KOPT-K1 (cell line): ENCODE measurements around the gene LITAF.

Experiments used
- H3K27ac ChIP-seq: fragments of 200-600 bp; sonication (generic); 2 replicates; pipeline ENCODE4 v1.5.1; 2016; ENCODE audit warnings: antibody characterized with exemption, mild to moderate bottlenecking, low read depth, low read length; ENCODE audit not compliant: poor library complexity, severe bottlenecking
- H3K36me3 ChIP-seq: fragments of 200-600 bp; sonication (generic); 2 replicates; pipeline ENCODE4 v1.5.1; 2017; ENCODE audit warnings: antibody characterized with exemption, mild to moderate bottlenecking, low read length, moderate library complexity; ENCODE audit not compliant: insufficient read depth
- H3K9me3 ChIP-seq: fragments of 200-600 bp; sonication (generic); 2 replicates; pipeline ENCODE4 v1.5.1; 2017; ENCODE audit warnings: antibody characterized with exemption, low read length, mild to moderate bottlenecking; ENCODE audit not compliant: insufficient read depth, poor library complexity, severe bottlenecking

The LITAF gene

DNA sequence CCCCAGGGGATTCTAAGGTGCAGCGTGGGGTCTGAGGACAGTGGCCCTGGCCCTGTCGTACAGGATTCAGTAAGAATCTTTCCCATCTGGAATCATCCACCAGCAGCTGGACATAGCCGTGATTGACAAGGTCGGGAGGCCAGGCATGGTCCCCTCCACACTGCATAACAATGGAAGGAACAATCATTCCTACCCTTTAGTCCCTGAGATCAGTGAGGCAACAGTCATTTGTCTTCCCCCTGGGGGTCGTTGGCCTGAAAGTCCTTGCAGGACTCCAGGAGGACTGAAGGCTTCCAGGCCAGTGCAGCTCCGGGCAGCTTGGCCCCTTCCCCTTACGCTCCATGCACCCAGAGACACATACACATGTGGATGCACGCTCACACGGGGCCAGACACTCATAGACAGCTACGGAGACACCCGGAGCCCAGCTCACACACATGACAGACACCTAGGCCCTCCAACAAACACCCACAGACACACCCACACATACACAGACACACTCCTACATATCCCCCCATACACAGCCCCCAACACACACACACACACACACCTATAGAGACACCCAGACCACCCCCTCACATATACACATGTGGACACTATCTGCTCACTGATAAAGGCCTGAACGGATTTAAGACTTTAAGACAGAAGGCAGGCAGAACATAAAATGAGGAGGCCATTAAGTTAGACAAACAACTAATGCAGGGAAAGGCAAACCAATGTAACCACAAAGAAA lies 42.9 kb downstream of the LITAF start:
- H3K27ac ChIP-seq: no peak overlapping the region
- H3K36me3 ChIP-seq: no peaks in the 10 kb centered on the region
- H3K9me3 ChIP-seq: no peaks in the 10 kb centered on the region

DNA sequence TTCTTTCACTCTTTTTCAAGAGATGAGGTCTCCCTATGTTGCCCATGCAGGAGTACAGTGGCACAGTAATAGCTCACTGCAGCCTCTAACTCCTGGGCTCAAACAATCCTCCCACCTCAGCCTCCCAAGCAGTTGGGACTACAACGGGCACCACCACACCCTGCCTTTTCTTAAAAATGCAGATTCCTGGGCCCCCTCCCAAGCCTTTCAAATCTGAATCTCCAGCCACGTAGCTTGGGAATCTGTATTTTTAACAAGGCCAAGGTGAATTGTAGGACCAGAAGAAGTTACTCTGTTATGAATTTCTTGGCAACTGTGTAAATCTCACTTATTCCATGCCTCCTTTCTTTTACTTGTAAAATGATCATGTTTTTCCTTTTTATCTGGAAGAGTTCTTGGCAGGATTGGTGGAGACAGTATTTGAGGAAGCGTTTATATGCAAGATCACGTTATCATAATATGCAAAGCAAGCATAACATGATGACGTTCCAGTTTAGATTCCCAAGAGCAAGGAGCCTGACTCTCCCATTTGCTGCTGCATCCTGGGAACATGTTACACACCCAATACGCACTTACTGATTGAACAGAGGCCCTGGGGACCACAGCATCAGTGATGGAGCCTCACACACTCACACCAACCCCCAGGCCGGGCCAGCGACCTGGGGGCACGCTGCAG lies 44.5 kb downstream of the LITAF start:
- Histone ChIP-seq H3K27ac (no peak overlapping the region), H3K36me3 (no peaks in the 10 kb centered on the region), H3K9me3 (no peaks in the 10 kb centered on the region)

DNA sequence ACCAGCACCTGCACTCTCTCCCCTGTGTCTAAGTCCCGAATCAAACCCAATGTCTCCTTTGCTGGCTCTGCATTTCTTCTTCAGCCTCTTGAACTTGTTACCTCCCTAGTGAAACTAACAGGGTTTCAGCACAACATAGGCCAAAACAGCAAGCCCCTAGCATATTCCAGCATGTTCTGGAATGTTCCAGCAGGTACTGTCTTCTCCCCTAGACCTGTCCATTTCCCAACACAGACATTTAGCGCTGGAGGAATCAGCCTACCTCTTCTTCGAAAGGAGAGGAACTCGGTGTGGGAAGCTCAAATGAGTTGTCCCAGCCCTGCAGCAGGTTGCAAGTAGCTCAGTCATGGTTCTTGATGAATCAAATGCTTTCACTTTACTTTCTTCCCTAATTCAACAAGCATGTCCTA lies 47.1 kb downstream of the LITAF start:
- no peak overlapping the region for H3K27ac ChIP-seq
- H3K36me3 ChIP-seq: no peaks in the 10 kb centered on the region
- H3K9me3 ChIP-seq: no peaks in the 10 kb centered on the region

DNA sequence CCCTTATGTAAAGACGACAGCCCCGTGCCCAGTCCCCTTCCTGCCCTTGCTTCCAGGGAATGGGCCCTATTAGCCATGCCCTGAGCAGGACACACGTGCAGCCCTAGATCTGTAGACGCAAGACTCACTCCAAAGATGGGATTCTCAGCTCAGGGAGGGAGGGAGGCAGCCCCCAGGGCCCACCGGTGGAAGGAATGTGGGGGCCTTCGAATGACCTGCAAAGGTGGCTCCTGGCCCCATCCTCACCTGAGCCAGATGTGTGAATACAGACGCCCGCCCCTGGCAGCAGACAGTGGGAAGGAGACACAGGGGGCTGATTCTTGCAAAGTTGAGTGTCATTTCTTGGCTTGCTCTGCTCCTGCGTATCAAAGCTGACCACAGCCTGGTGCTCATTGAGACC lies 47.8 kb downstream of the LITAF start:
- no peaks in the 10 kb centered on the region for H3K36me3 ChIP-seq
- no peak overlapping the region for H3K27ac ChIP-seq
- H3K9me3 ChIP-seq: no peaks in the 10 kb centered on the region

DNA sequence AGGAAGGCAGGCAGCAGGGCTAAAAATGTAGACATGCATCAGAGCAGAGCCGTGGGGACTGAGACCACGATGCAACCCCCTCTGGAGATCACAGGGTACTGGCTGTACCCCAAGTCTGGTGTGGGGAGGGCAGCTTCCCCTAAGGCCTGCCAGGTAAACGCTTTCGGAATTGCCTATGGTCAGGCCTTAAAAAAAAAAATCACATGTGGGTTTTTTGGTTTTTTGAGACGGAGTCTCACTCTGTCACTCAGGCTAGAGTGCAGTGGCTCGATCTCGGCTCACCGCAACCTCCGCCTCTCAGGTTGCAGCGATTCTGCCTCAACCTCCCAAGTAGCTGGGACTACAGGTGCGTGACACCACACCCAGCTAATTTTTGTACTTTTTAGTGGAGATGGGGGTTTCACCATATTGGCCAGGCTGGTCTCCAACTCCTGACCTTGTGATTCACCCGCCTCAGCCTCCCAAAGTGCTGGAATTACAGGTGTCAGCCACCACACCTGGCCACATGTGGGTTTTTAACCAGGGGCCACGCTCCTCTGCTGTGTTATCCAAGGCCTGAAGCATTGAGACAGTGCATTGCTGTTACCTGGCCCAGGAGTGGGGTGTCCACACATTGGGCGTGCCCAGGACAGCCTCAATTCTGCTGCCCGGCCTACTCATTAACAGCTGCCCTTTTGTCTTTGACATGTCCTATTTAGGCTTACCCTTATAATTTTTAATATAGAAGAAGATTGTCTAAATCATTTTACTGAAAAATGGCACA lies 50.4 kb downstream of the LITAF start:
- H3K9me3 ChIP-seq: no peaks in the 10 kb centered on the region
- H3K27ac ChIP-seq: no peak overlapping the region
- H3K36me3 ChIP-seq: no peaks in the 10 kb centered on the region

DNA sequence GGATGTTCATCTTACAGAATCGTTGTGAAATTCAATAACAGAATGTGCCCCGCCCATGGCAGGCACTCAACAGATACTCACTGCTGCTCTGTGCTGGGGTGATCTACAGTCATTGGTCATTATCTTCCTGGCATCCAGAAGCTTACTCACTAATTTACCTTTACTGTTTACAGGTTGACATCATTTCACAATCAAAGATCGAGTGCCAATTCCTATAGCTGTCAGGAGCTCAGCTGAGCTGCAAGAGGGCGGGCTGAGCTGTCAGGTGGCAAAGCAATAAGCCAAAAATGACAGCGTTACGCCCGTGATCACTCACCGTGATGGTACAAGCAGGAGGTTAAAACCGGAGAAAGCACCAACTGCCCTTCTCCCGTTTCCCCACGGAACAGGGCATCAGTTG lies 51.2 kb downstream of the LITAF start:
- Histone ChIP-seq H3K9me3 (no peaks in the 10 kb centered on the region), H3K36me3 (no peaks in the 10 kb centered on the region), H3K27ac (no peak overlapping the region)

DNA sequence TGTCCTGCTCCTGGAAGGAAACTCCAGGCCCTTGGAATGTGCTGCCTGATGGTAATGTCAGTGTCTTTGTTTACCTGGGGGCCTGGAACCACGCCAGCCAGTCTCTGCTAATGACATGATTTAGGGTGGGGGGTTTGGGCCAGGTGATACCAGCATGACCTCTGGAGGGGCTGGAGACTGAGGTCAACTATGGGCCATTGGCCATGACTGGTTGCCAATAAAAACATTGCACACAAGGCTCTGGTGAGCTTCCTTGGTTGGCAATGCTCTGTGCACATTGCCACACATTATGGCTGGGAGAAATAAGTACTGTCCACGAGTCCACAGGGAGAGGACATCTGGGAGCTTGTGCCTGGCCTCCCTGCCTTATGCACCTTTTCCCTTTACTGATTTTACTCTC lies 52.5 kb downstream of the LITAF start:
- H3K27ac ChIP-seq: no peak overlapping the region
- no peaks in the 10 kb centered on the region for H3K36me3 ChIP-seq
- no peaks in the 10 kb centered on the region for H3K9me3 ChIP-seq

DNA sequence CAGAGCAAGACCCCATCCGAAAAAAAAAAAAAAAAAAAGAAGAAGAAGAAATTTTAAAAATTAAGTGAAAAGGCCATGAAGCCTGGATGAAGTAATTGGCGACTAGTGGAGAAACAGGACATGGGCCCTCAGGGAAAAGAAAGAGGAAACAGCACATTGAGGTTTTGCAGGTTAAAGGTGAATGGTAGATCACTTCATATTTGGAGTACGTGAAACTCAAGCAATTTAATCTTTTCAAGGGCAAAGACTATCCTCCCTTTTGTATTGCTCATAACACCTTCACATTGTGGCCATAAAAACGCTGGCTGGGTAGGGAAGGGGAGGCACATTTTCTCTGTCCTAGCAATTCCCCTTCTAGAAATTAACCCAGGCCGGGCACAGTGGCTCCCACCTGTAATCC lies 53.1 kb downstream of the LITAF start:
- no peaks in the 10 kb centered on the region for H3K9me3 ChIP-seq
- no peak overlapping the region for H3K27ac ChIP-seq
- H3K36me3 ChIP-seq: no peaks in the 10 kb centered on the region

DNA sequence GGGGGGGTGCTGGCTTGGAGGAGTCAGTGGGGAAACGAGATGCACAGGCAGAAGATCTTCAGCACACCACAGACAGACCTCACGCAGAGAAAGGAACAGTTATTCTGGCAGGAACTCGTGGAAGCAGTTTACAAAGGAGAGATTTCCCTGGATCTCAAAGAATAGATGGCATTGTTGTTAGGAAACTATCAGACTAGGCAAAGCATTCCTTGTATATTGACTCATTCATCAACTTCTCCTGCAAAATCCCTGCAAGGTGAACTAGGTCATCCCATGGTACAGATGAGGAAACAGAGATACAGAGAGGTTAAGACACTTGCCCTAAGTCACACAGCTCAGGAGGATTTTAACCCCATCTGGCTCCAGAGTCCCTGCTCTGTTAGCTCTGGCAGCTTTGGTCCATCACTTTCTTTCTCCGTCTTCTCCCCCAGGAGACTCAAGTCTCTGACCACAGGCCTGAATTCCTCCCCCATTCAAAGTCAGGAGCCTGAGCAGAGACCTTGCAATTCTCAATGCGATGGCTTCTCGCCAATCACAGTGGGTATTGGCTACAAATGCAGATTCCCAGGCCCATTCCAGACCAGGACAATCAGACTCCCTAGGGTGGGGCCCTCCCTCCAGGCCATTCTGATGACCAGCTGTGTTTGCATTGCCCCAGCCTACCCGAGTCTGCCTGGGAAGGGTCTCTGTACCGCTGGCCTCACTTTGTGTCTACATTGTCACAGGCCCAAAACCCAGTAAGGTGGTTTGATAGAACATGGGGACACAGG lies 56.4 kb downstream of the LITAF start:
- no peaks in the 10 kb centered on the region for H3K9me3 ChIP-seq
- no peak overlapping the region for H3K27ac ChIP-seq
- no peaks in the 10 kb centered on the region for H3K36me3 ChIP-seq

DNA sequence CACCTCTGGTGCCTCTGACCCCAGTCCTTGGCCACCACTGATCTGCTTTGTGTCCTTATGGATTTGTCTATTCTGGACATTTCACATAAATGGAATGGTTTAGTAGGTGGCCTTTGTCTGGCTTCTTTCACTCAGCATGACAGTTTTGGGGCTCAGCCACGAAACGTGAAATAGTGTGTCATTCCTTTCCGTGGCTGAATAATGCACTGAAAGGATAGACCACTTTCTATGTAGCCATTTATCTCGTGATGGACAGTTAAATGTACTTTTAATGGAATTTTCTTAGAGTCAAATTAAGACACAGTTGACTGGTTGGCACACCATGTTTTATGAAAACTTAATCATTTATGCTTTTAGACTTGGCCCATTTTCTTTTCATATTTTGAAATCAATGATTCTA lies 57.4 kb downstream of the LITAF start:
- Histone ChIP-seq H3K27ac (no peak overlapping the region), H3K9me3 (no peaks in the 10 kb centered on the region), H3K36me3 (no peaks in the 10 kb centered on the region)

DNA sequence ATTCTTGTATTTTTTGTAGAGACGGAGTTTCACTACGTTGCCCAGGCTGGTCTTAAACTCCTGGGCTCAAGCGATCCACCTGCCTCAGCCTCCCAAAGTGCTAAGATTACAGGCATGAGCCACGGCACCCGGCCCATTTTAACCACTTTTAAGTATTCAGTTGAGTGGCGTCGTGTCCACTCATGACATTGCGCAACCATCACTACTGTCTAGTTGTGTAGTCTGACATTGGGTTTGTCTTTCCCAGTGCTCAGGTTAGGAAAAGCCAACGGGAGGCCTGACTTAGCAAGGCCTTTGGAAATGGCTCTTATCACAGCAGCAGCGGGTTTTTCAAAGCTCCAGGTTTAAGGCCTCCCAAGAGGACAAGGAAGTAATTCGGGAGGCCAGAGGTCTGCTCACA lies 58.7 kb downstream of the LITAF start:
- no peaks in the 10 kb centered on the region for H3K9me3 ChIP-seq
- H3K36me3 ChIP-seq: no peaks in the 10 kb centered on the region
- no peak overlapping the region for H3K27ac ChIP-seq

DNA sequence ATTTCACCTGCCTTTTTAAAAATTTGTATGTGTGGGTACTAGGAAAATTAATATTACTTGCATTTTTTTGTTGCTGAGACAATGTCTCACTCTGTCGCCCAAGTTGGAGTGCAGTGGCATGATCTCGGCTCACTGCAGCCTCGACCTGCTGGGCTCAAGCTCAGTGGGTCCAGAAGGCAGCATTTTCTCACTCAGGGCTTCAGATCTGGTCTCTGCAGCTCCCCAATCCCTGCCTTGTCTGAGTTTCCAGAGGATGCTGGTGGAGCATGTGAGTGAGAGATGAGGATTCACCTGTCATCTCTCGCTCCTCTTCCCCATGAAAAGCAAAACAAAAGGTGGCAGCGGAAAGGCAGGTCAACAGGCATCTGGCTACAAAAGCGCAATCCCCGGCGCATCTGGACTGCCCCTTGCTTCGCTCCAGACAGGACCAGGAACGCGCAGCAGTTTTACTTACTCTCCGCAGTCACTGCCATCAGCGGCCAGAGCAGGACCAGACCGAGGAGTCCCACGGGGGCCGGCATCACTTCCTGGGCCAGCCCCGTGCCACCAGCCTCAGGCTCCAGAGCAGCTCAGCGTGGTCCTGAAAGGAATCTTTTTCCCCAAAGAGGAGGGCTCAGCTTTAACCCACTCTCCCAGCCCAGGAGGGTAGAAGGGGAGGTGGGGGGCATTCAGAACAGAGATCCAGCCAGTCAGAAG lies 59.9 kb downstream of the LITAF start:
- H3K36me3 ChIP-seq: no peaks in the 10 kb centered on the region
- H3K27ac ChIP-seq: no peak overlapping the region
- peaks cover under 1% of the 10 kb centered on the region for H3K9me3 ChIP-seq

DNA sequence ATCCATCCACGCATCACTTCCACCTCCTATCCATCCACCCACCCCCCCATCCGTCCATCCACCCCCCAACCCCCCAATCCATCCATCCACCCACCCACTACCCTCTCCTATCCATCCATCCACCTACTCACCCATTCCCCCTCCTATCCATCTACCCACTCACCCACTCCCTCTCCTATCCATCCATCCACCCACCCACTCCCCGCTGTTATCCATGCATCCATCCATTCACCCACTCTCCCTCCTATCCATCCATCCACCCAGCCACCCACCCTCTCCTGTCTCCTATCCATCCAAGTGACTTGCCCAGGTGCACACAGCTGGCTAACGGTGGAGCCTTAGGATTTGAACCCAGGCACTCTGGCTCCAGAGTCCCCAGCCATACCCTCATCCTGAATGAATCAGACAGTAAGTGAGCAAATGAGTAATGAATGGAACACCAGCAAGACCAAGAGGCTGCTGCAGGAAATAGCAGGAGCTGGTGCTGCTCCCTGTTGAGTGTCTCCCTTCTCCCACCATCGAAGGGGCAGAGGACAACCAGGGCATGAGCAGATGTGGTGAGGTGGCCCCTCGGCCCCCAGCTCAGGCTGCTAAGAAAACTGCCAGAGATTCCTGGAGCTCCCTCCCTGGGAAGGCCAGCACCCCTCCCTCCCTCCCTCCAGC lies 62.5 kb downstream of the LITAF start:
- no peaks in the 10 kb centered on the region for H3K36me3 ChIP-seq
- no peak overlapping the region for H3K27ac ChIP-seq
- H3K9me3 ChIP-seq: peaks cover 11% of the 10 kb centered on the region

DNA sequence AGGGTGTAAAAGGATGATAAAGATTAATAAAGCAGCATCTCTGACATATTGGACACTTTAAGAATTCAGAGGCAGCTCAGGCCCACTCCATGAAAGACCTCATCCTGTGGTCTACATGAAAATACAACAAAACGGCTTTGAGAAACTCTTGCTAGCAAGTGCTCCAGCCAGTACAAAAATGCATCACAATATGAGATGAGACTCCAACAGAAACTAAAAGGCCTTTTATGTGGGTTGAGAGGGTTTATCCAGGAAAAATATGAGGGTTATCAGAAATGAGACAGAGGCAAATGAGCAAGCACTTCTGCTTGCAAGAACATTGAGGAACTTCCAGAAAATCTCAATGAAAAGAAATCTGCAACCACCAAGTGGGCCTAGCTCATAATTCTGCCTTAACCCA lies 65.7 kb downstream of the LITAF start:
- H3K27ac ChIP-seq: no peak overlapping the region
- H3K36me3 ChIP-seq: no peaks in the 10 kb centered on the region
- peaks cover 11% of the 10 kb centered on the region for H3K9me3 ChIP-seq
